Breast epithelium (tissue), 3 donors: Measurements from ENCODE around the gene HNMT.
"Not testable (repeated sequence)": the region's sequence is repeated elsewhere in the genome, so short reads cannot be mapped to it uniquely, and the experiment has no call there.

Experiments
- POLR2A ChIP-seq: fragments of 450-650 bp; IDR thresholded peaks from one replicate; pipeline ENCODE4 v1.6.1; 2016; ENCODE audit warnings: antibody characterized with exemption, mild to moderate bottlenecking, moderate library complexity
- TF ChIP-seq, protein P1 (sequence below), 3 donors: fragments of 450-650 bp; IDR thresholded peaks; one replicate each; pipeline ENCODE4 v1.5.1; 2016 to 2017; ENCODE audit warnings: antibody characterized with exemption in 3 of 3, mild to moderate bottlenecking in 3 of 3, moderate library complexity in 3 of 3

GRCh38 chr2:138043588-138043987 is 79.3 kb downstream of the HNMT start:
- not testable (repeated sequence) for TF ChIP-seq POLR2A
- TF ChIP-seq, protein P1, sequence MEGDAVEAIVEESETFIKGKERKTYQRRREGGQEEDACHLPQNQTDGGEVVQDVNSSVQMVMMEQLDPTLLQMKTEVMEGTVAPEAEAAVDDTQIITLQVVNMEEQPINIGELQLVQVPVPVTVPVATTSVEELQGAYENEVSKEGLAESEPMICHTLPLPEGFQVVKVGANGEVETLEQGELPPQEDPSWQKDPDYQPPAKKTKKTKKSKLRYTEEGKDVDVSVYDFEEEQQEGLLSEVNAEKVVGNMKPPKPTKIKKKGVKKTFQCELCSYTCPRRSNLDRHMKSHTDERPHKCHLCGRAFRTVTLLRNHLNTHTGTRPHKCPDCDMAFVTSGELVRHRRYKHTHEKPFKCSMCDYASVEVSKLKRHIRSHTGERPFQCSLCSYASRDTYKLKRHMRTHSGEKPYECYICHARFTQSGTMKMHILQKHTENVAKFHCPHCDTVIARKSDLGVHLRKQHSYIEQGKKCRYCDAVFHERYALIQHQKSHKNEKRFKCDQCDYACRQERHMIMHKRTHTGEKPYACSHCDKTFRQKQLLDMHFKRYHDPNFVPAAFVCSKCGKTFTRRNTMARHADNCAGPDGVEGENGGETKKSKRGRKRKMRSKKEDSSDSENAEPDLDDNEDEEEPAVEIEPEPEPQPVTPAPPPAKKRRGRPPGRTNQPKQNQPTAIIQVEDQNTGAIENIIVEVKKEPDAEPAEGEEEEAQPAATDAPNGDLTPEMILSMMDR (IDR thresholded peaks at IDR 0.05), result not testable (repeated sequence)
